Osteocyte (in vitro differentiated cells): ENCODE results near the gene MDM1. TPM values are rescaled to one million over a fixed set of nuclear protein-coding genes. Genes with fewer than 3 reads are reported as not detected.

Experiments
- DNase-seq: peaks from one replicate; pipeline ENCODE4 v3.0.0; 2021; ENCODE audit warnings: mixed read lengths; ENCODE audit not compliant: unreplicated experiment; ENCODE audit errors: extremely low spot score
- H3K27ac Mint-ChIP-seq: one replicate; pipeline ENCODE4 v1.8.0; 2021; ENCODE audit warnings: mild to moderate bottlenecking, mixed read lengths; ENCODE audit not compliant: unreplicated experiment
- H3K27me3 Mint-ChIP-seq: one replicate; pipeline ENCODE4 v1.8.0; 2021; ENCODE audit warnings: mixed read lengths; ENCODE audit not compliant: unreplicated experiment
- H3K36me3 Mint-ChIP-seq: one replicate; pipeline ENCODE4 v1.8.0; 2021; ENCODE audit warnings: mixed read lengths; ENCODE audit not compliant: unreplicated experiment
- H3K4me1 Mint-ChIP-seq: one replicate; pipeline ENCODE4 v1.8.0; 2021; ENCODE audit warnings: mixed read lengths; ENCODE audit not compliant: unreplicated experiment
- H3K4me3 Mint-ChIP-seq: one replicate; pipeline ENCODE4 v1.8.0; 2021; ENCODE audit warnings: mild to moderate bottlenecking, moderate library complexity, mixed read lengths; ENCODE audit not compliant: unreplicated experiment
- H3K9me3 Mint-ChIP-seq: one replicate; pipeline ENCODE4 v1.8.0; 2021; ENCODE audit warnings: mixed read lengths; ENCODE audit not compliant: unreplicated experiment
- CTCF ChIP-seq: fragments of 200-600 bp; sonication (generic); IDR thresholded peaks from 2 replicates; pipeline ENCODE4 v1.5.0; 2021; ENCODE audit warnings: antibody characterized with exemption, mild to moderate bottlenecking, moderate library complexity
- total RNA-seq: library from RNA; stranded (reverse); gene quantifications from 2 replicates; pipeline ENCODE4 v1.2.1, GENCODE V29; 2021

Gene MDM1
- total RNA-seq, 1 donor from 2014 or later, result 10.9 TPM

- Mint-ChIP-seq H3K27ac (no peak overlapping the region), H3K27me3 (no peaks in the 10 kb centered on the region), H3K36me3 (no peaks in the 10 kb centered on the region), H3K4me1 (peaks cover 2% of the 10 kb centered on the region), H3K9me3 (no peaks in the 10 kb centered on the region), H3K4me3 (no peak overlapping the region)
- no peak for DNase-seq
- TF ChIP-seq CTCF, result no peak
Measured at GRCh38 chr12:68276402-68276930, 55.7 kb downstream of the MDM1 start.

GRCh38 chr12:68272732-68273131 is 59.4 kb downstream of the MDM1 start:
- Mint-ChIP-seq H3K4me3 (no peak overlapping the region), H3K9me3 (no peaks in the 10 kb centered on the region), H3K27ac (no peak overlapping the region), H3K27me3 (no peaks in the 10 kb centered on the region), H3K4me1 (peaks cover 18% of the 10 kb centered on the region), H3K36me3 (no peaks in the 10 kb centered on the region)
- DNase-seq, result no peak
- no peak for TF ChIP-seq CTCF

GRCh38 chr12:68271346-68271745 is 60.8 kb downstream of the MDM1 start:
- peaks cover 21% of the 10 kb centered on the region for H3K4me1 Mint-ChIP-seq
- H3K9me3 Mint-ChIP-seq, result no peaks in the 10 kb centered on the region
- DNase-seq, result no peak

GRCh38 chr12:68270358-68270757 is 61.8 kb downstream of the MDM1 start:
- DNase-seq, result no peak
- H3K36me3 Mint-ChIP-seq, result no peaks in the 10 kb centered on the region
- no peak overlapping the region for H3K4me3 Mint-ChIP-seq
- H3K27me3 Mint-ChIP-seq, result no peaks in the 10 kb centered on the region
- H3K27ac Mint-ChIP-seq, result no peak overlapping the region
- H3K9me3 Mint-ChIP-seq, result no peaks in the 10 kb centered on the region
- no peak for TF ChIP-seq CTCF
- H3K4me1 Mint-ChIP-seq, result peaks cover 24% of the 10 kb centered on the region

More at GRCh38 chr12:68271346-68271745, 60.8 kb downstream of the MDM1 start:
- H3K27ac Mint-ChIP-seq, result no peak overlapping the region
- no peak overlapping the region for H3K4me3 Mint-ChIP-seq
- no peak for TF ChIP-seq CTCF
- H3K27me3 Mint-ChIP-seq, result no peaks in the 10 kb centered on the region
- H3K36me3 Mint-ChIP-seq, result no peaks in the 10 kb centered on the region

GRCh38 chr12:68269779-68270178 is 62.4 kb downstream of the MDM1 start:
- Mint-ChIP-seq H3K4me1 (peaks cover 28% of the 10 kb centered on the region), H3K36me3 (no peaks in the 10 kb centered on the region), H3K4me3 (no peak overlapping the region), H3K9me3 (no peaks in the 10 kb centered on the region), H3K27me3 (no peaks in the 10 kb centered on the region), H3K27ac (no peak overlapping the region)
- DNase-seq, result no peak
- no peak for TF ChIP-seq CTCF
